GM12872 (cell line): ENCODE measurements around the gene PTCH1.

Source experiments
- TF ChIP-seq, protein P1 (sequence below): IDR thresholded peaks from 3 replicates; pipeline ENCODE4 v1.5.1; 2011; ENCODE audit warnings: low read depth, mild to moderate bottlenecking, low read length, moderate library complexity; ENCODE audit not compliant: insufficient read depth

The PTCH1 gene

DNA sequence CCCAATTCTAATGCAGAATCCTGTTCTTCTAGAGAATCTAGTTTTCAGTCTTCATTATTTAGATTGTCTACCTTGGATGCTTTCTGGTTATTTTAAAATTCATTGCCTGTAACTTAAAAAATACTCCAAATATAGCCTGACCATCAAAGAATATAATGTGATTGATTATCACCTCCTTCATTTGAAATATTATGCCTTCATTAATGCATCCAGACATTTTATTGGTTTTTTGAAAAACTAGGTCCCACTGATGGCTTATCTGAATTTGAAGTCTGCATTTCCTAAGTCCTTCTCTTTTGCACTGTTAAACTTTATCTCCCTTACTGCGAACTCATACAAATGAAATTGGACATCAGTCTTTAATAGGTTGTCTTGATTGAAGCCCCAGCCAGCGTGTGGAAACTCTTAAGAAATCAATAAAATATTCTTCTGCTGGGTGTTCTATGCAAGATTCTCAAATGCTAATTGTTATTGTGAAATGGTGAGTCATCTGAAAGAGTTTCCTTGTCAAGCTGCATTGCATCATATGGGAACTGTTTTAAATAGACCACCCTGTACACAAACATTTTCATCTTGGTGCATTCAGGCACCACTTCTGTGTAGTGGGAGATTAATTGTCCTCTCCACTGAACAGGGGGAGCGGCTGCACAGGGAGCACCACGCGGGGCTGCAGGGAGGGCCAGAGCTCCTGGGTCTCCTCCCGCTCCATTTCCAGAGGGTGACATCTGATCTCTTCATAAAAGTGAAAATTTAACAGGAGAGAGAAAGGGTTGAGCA, 106.9 kb downstream of the PTCH1 start:
- TF ChIP-seq, protein P1, sequence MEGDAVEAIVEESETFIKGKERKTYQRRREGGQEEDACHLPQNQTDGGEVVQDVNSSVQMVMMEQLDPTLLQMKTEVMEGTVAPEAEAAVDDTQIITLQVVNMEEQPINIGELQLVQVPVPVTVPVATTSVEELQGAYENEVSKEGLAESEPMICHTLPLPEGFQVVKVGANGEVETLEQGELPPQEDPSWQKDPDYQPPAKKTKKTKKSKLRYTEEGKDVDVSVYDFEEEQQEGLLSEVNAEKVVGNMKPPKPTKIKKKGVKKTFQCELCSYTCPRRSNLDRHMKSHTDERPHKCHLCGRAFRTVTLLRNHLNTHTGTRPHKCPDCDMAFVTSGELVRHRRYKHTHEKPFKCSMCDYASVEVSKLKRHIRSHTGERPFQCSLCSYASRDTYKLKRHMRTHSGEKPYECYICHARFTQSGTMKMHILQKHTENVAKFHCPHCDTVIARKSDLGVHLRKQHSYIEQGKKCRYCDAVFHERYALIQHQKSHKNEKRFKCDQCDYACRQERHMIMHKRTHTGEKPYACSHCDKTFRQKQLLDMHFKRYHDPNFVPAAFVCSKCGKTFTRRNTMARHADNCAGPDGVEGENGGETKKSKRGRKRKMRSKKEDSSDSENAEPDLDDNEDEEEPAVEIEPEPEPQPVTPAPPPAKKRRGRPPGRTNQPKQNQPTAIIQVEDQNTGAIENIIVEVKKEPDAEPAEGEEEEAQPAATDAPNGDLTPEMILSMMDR, result no peak

DNA sequence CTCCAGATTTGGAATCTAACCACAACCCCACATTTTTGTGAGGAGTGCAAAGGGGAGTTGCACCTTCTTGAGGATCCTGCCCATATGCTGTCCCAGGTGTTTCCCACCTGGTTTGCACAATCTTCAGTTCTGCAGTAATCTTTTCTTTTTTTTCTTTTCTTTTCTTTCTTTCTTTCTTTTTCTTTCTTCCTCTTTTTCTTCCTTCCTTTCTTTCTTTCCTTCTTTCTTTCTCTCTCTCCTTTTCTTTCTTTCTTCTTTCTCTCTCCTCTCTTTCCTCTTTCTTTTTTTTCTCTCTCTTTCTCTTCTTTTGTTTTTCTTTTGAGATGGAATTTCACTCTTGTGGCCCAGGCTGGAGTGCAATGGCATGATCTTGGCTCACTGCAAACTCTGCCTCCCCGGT, 109.2 kb downstream of the PTCH1 start:
- TF ChIP-seq, protein P1, result no peak

DNA sequence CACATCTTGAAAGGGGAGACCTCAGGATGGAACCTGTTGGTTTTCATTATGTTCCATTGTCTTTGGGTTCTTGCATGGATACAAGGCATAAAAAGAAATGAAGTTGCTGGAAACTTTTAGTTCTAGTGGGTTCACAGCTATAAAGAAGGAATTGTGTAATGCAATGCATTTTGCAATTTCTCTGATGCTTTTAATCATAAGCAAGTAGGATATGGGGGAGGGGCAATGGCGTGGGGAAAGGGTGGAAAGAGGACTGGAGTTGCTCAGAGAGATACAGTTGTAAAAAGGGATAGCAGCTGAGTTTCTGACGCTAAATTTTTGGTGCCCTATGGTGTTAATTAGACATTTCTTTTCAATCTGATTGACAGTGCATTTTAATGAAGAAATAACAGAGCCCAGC, 110.7 kb downstream of the PTCH1 start:
- TF ChIP-seq, protein P1, result no peak

DNA sequence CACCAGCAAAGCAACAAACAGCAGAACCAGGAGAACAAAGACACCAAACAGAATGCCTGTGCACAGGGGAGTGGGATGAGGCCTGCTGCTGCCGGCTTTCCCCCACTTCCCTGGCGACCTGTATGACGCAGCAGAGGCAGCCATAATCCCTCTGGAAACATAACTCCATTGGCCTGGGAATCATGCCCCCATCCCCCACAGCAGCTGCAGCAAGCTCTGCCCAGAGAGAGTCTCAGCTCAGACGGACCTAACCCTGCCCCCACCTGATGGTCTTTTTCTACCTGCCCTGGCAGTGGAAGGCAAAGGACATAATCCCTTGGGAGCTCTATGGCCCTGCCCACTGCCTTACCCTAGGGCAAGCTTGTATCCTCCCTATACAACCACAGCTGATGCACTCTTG, 117.5 kb downstream of the PTCH1 start:
- TF ChIP-seq, protein P1, result no peak
